MM.1S (cell line): Measurements from ENCODE around the gene CA5A.

ENCODE experiments used
- DNase-seq: peaks from one replicate; pipeline ENCODE4 v3.0.0-alpha.2; 2015
- H2AFZ ChIP-seq: fragments of 300-600 bp; sonication (generic); 2 replicates; pipeline ENCODE4 v1.6.0; 2016; ENCODE audit warnings: antibody characterized with exemption, low read length
- H3F3A ChIP-seq: fragments of 300-600 bp; sonication (generic); 2 replicates; pipeline ENCODE4 v1.6.1; 2016; ENCODE audit warnings: mild to moderate bottlenecking, antibody characterized with exemption, low read length, moderate library complexity, mixed read lengths; ENCODE audit not compliant: insufficient read depth
- H3K27ac ChIP-seq: fragments of 300-600 bp; sonication (generic); 2 replicates; pipeline ENCODE4 v1.5.1; 2016; ENCODE audit warnings: mild to moderate bottlenecking, low read length
- H3K27me3 ChIP-seq: fragments of 300-600 bp; sonication (generic); replicated peaks from 2 replicates; pipeline ENCODE4 v1.6.0; 2016; ENCODE audit warnings: low read length; ENCODE audit not compliant: insufficient read depth
- H3K36me3 ChIP-seq: fragments of 300-600 bp; sonication (generic); replicated peaks from 2 replicates; pipeline ENCODE4 v1.6.1; 2016; ENCODE audit warnings: mild to moderate bottlenecking, low read length, mixed read lengths; ENCODE audit not compliant: insufficient read depth
- H3K4me1 ChIP-seq: fragments of 300-600 bp; sonication (generic); 2 replicates; pipeline ENCODE4 v1.6.1; 2016; ENCODE audit warnings: low read length, mixed read lengths
- H3K4me2 ChIP-seq: fragments of 300-600 bp; sonication (generic); 2 replicates; pipeline ENCODE4 v1.6.0; 2016; ENCODE audit warnings: low read depth, low read length
- H3K4me3 ChIP-seq: fragments of 300-600 bp; sonication (generic); 2 replicates; pipeline ENCODE4 v1.5.1; 2016; ENCODE audit warnings: low read length, mixed read lengths
- H3K79me2 ChIP-seq: fragments of 300-600 bp; sonication (generic); 2 replicates; pipeline ENCODE4 v1.6.1; 2016; ENCODE audit warnings: mixed run types, low read length, mixed read lengths
- H3K9ac ChIP-seq: fragments of 300-600 bp; sonication (generic); 2 replicates; pipeline ENCODE4 v1.6.1; 2016; ENCODE audit warnings: low read length, mixed read lengths
- H3K9me2 ChIP-seq: fragments of 300-600 bp; sonication (generic); replicated peaks from 2 replicates; pipeline ENCODE4 v1.6.1; 2016; ENCODE audit warnings: mild to moderate bottlenecking, low read length, mixed read lengths; ENCODE audit not compliant: insufficient read depth
- H3K9me3 ChIP-seq: fragments of 300-600 bp; sonication (generic); replicated peaks from 2 replicates; pipeline ENCODE4 v1.6.1; 2016; ENCODE audit warnings: mild to moderate bottlenecking, low read length, mixed read lengths; ENCODE audit not compliant: insufficient read depth
- H4K20me1 ChIP-seq: fragments of 300-600 bp; sonication (generic); 2 replicates; pipeline ENCODE4 v1.6.1; 2016; ENCODE audit warnings: mild to moderate bottlenecking, low read length, moderate library complexity, mixed read lengths; ENCODE audit not compliant: insufficient read depth
- EZH2 ChIP-seq: fragments of 300-600 bp; sonication (generic); optimal IDR thresholded peaks from 2 replicates; pipeline ENCODE3; 2017; ENCODE audit warnings: low read depth, mild to moderate bottlenecking, antibody characterized with exemption, low read length, mixed read lengths
- EZH2phosphoT487 ChIP-seq: fragments of 300-600 bp; sonication (generic); IDR thresholded peaks from 2 replicates; pipeline ENCODE4 v1.6.1; 2018; ENCODE audit warnings: antibody characterized with exemption, low read length
- TF ChIP-seq, protein P1 (sequence below): fragments of 300-600 bp; sonication (generic); IDR thresholded peaks from 2 replicates; pipeline ENCODE4 v1.5.1; 2016; ENCODE audit warnings: antibody characterized with exemption, low read length, mixed read lengths

CA5A gene

GRCh38 chr16:87951552-87952538, 15.5 kb upstream of the CA5A start:
- Histone ChIP-seq H3K27me3 (no peaks in the 10 kb centered on the region), H3K4me3 (peak overlapping the region; percentile 85), H3F3A (peaks cover 17% of the 10 kb centered on the region), H3K9me3 (no peaks in the 10 kb centered on the region), H3K9me2 (no peaks in the 10 kb centered on the region), H3K36me3 (no peaks in the 10 kb centered on the region), H3K27ac (peak overlapping the region; percentile 51; the same call in 1 of the 2 replicates), H3K4me2 (peak overlapping the region; percentile 86), H3K9ac (peak overlapping the region; percentile 94), H4K20me1 (no peaks in the 10 kb centered on the region), H3K4me1 (peaks cover 25% of the 10 kb centered on the region), H3K79me2 (peaks cover 44% of the 10 kb centered on the region), H2AFZ (no peak overlapping the region)
- TF ChIP-seq EZH2phosphoT487 (no peak), EZH2 (no peak)
- TF ChIP-seq, protein P1, sequence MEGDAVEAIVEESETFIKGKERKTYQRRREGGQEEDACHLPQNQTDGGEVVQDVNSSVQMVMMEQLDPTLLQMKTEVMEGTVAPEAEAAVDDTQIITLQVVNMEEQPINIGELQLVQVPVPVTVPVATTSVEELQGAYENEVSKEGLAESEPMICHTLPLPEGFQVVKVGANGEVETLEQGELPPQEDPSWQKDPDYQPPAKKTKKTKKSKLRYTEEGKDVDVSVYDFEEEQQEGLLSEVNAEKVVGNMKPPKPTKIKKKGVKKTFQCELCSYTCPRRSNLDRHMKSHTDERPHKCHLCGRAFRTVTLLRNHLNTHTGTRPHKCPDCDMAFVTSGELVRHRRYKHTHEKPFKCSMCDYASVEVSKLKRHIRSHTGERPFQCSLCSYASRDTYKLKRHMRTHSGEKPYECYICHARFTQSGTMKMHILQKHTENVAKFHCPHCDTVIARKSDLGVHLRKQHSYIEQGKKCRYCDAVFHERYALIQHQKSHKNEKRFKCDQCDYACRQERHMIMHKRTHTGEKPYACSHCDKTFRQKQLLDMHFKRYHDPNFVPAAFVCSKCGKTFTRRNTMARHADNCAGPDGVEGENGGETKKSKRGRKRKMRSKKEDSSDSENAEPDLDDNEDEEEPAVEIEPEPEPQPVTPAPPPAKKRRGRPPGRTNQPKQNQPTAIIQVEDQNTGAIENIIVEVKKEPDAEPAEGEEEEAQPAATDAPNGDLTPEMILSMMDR: peak; percentile 9; the same call in 1 of the 2 replicates
- no peak for DNase-seq

DNA sequence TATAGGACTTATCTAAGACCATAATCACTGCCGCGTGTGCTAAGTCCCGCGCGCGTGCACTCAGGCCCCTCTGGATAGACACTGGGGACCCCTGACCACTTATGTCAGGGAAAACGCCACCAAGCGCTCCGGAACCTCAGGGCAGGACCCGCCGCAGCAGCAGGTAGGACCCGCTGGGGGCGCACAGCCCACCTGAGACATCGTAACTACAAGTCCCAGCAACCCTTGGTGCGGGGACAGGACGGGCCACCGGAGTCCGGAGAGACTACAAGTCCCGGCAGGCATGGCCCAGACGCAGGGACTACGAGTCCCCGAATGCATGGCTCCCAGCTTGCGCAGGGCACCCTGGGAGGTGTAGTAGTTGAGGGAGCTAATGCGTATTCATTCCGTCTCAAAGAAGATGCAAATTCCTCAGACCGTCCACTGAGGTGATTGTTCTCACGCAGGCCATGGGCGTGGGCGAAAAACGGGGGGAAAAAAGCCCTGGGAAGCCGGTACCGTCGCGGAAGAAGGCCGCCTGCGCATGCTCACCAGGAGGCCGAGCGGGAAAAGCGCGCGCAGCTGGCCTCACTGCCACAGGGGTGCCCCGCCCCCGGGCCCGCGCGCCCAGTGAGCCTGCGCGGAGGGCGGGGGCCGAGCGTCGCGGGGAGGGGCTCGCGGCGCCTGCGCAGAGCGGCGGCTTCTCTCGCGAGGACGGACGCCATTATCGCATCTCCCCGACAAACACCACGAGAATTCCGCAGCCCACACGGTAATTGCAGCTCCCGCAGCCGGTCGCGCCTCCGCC, 14.6 kb upstream of the CA5A start, which contains the start of gene BANP:
TSS of gene BANP (plus strand) at position 670 of the 787 bp plus-strand sequence. CDS start 23,682 bp downstream, outside the sequence.
- peak; percentile 97 for DNase-seq
- Histone ChIP-seq H3K9me2 (no peaks in the 10 kb centered on the region), H2AFZ (peak within 1 kb of the TSS; percentile 83), H3K27ac (peak within 1 kb of the TSS; percentile 82), H3K4me2 (peak within 1 kb of the TSS; percentile 86), H3K4me1 (peaks cover 19% of the 10 kb centered on the region), H3K9me3 (no peaks in the 10 kb centered on the region), H3K4me3 (peak within 1 kb of the TSS; percentile 85), H3K27me3 (no peaks in the 10 kb centered on the region), H3K79me2 (peaks cover 42% of the 10 kb centered on the region), H4K20me1 (no peaks in the 10 kb centered on the region), H3F3A (peaks cover 10% of the 10 kb centered on the region), H3K9ac (peak within 1 kb of the TSS; percentile 96), H3K36me3 (no peaks in the 10 kb centered on the region)
- TF ChIP-seq EZH2phosphoT487: no peak
- TF ChIP-seq, protein P1: 0 out of 2 replicates have a peak, but pooled peaks have one; percentile 8
- no peak for TF ChIP-seq EZH2

- Histone ChIP-seq H3K4me1 (0 out of 2 replicates have a peak, but pooled peaks cover 2% of the 10 kb centered on the region), H3K36me3 (no peaks in the 10 kb centered on the region), H3K9me3 (no peaks in the 10 kb centered on the region), H3K4me3 (no peak overlapping the region), H3K27me3 (no peaks in the 10 kb centered on the region), H3F3A (no peaks in the 10 kb centered on the region), H2AFZ (no peak overlapping the region), H3K9me2 (no peaks in the 10 kb centered on the region), H3K4me2 (no peak overlapping the region), H3K9ac (no peak overlapping the region), H3K27ac (no peak overlapping the region), H4K20me1 (no peaks in the 10 kb centered on the region), H3K79me2 (peaks cover 26% of the 10 kb centered on the region)
- DNase-seq: no peak
- TF ChIP-seq, protein P1: no peak
- TF ChIP-seq EZH2 (no peak), EZH2phosphoT487 (no peak)
Observed at GRCh38 chr16:87949071-87949744, 12.9 kb upstream of the CA5A start.
